Keratinocyte (primary cell): ENCODE results near the gene HSPA4L. TPM values are rescaled to one million over a fixed set of nuclear protein-coding genes. Genes with fewer than 3 reads are reported as not detected.

ENCODE experiments used
- DNase-seq: peaks from one replicate; pipeline ENCODE4 v3.0.0-alpha.2; 2011; ENCODE audit warnings: low read depth, missing footprints, low spot score
- FAIRE-seq: peaks from 2 replicates; lab custom pipeline; 2011; peaks lifted over from hg19 to GRCh38; lab: Jason Lieb, UNC
- H2AFZ ChIP-seq: 2 replicates; pipeline ENCODE4 v1.6.0; 2012; ENCODE audit warnings: low read length, control low read depth, inconsistent platforms; ENCODE audit not compliant: control insufficient read depth
- H3K27ac ChIP-seq: 2 replicates; pipeline ENCODE4 v1.5.1; 2011; ENCODE audit warnings: low read length; ENCODE audit not compliant: control insufficient read depth, insufficient read depth
- H3K27me3 ChIP-seq: 3 replicates; pipeline ENCODE4 v1.6.0; 2011; ENCODE audit warnings: low read length; ENCODE audit not compliant: control insufficient read depth, insufficient read depth; ENCODE audit errors: extremely low read depth
- H3K36me3 ChIP-seq, 2 experiments: 2 replicates in 1 of 2; 3 replicates in 1 of 2; pipeline ENCODE4 v1.5.1; 2011; ENCODE audit warnings: low read length in 2 of 2, mild to moderate bottlenecking in 1 of 2; ENCODE audit not compliant: control insufficient read depth in 2 of 2, insufficient read depth in 2 of 2; ENCODE audit errors: extremely low read depth in 1 of 2
- H3K4me1 ChIP-seq: 3 replicates; pipeline ENCODE4 v1.5.1; 2011; ENCODE audit warnings: low read length; ENCODE audit not compliant: control insufficient read depth, insufficient read depth; ENCODE audit errors: extremely low read depth
- H3K4me2 ChIP-seq: 3 replicates; pipeline ENCODE4 v1.6.0; 2011; ENCODE audit warnings: low read depth, low read length; ENCODE audit not compliant: control insufficient read depth, insufficient read depth; ENCODE audit errors: extremely low read depth
- H3K4me3 ChIP-seq, 3 experiments: fragments of 200-600 bp in 1 of 3; sonication (generic) in 1 of 3; 2 replicates in 2 of 3; 3 replicates in 1 of 3; pipeline ENCODE4 v1.5.1; 2011 to 2016; ENCODE audit warnings: low read length in 3 of 3, mild to moderate bottlenecking in 3 of 3, control low read depth in 2 of 3, inconsistent platforms in 1 of 3, low read depth in 1 of 3, mixed read lengths in 1 of 3, mixed run types in 1 of 3, moderate library complexity in 1 of 3; ENCODE audit not compliant: control insufficient read depth in 2 of 3, insufficient read depth in 2 of 3; ENCODE audit errors: extremely low read depth in 1 of 3
- H3K79me2 ChIP-seq: 2 replicates; pipeline ENCODE4 v1.6.0; 2012; ENCODE audit warnings: low read length; ENCODE audit not compliant: control insufficient read depth, insufficient read depth
- H3K9ac ChIP-seq: 3 replicates; pipeline ENCODE4 v1.6.0; 2011; ENCODE audit warnings: low read length; ENCODE audit not compliant: control insufficient read depth, insufficient read depth; ENCODE audit errors: extremely low read depth
- H3K9me1 ChIP-seq: 3 replicates; pipeline ENCODE4 v1.6.0; 2011; ENCODE audit warnings: low read length; ENCODE audit not compliant: control insufficient read depth, insufficient read depth; ENCODE audit errors: extremely low read depth
- H3K9me3 ChIP-seq: 2 replicates; pipeline ENCODE4 v1.5.1; 2012; ENCODE audit warnings: low read depth, low read length; ENCODE audit not compliant: control insufficient read depth
- H4K20me1 ChIP-seq: 3 replicates; pipeline ENCODE4 v1.6.0; 2011; ENCODE audit warnings: low read length; ENCODE audit not compliant: control insufficient read depth, insufficient read depth; ENCODE audit errors: extremely low read depth
- EZH2 ChIP-seq: IDR thresholded peaks from one replicate; pipeline ENCODE4 v1.6.1; 2012; ENCODE audit warnings: inconsistent platforms, mild to moderate bottlenecking, low read length, moderate library complexity
- dilution Hi-C: fragments of 300-500 bp; cut with MboI; formaldehyde crosslinking; loops from one replicate; pipeline ENCODE4 v1.7.0; 2020; ENCODE audit warnings: low sequenced_read_pairs; ENCODE audit not compliant: extremely low pct_ligation_motif_present
- polyA plus RNA-seq, 5 experiments: library from polyadenylated mRNA; depleted of rRNA in 3 of 5; stranded (reverse) in 3 of 5; stranded (forward) in 1 of 5; unstranded in 1 of 5; fragments of >200 nt; gene quantifications; 1 replicate in 1 of 5; 2 replicates in 3 of 5; 3 replicates in 1 of 5; pipeline versions ENCODE4 v1.2.1 to v1.2.3, GENCODE V29; 2011 to 2012; ENCODE audit warnings: missing spikeins in 2 of 5, low read depth in 1 of 5, low replicate concordance in 1 of 5
- TF ChIP-seq, protein P1 (sequence below), 3 experiments: IDR thresholded peaks in 1 of 3; conservative IDR thresholded peaks in 1 of 3; optimal IDR thresholded peaks in 1 of 3; 2 replicates in 2 of 3; 3 replicates in 1 of 3; pipeline versions ENCODE3 to v1.5.1; 2011; ENCODE audit warnings: low read length in 3 of 3, mild to moderate bottlenecking in 3 of 3, moderate library complexity in 2 of 3, control low read depth in 1 of 3, inconsistent platforms in 1 of 3; ENCODE audit not compliant: insufficient read depth in 2 of 3; ENCODE audit errors: extremely low read depth in 1 of 3

The HSPA4L gene
- polyA plus RNA-seq, 1 donor (not counting 4 experiments of a cell fraction or from before 2014, with no cell fraction given), result 25.4 TPM

DNA sequence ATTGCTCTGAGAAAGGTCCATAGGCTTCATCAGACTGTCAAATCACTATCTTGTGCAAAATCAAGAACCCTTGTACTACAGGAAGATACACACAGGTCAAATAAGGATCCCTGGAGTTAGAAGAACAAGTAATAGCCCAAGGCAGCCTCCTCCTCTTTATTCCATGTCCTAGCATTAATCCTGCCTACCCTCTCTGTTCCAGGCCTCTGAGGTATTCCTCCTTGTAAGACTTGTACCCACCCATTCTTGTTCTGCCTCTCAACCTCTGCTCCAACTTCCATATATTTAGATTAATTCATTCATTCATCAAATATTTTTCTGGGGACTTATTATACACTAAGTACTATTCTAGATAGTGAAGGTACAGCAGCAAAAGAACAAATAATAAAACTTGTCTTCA lies 88.2 kb downstream of the HSPA4L start:
- H3K79me2 ChIP-seq, result peaks cover 2% of the 10 kb centered on the region
- no peaks in the 10 kb centered on the region for H3K27me3 ChIP-seq
- DNase-seq (no peak), FAIRE-seq (no peak)
- H3K4me2 ChIP-seq, result peak overlapping the region; percentile 15
- no peaks in the 10 kb centered on the region for H4K20me1 ChIP-seq
- H3K4me1 ChIP-seq, result peaks cover 12% of the 10 kb centered on the region
- no peak overlapping the region for H2AFZ ChIP-seq
- H3K9me1 ChIP-seq, result peaks cover 2% of the 10 kb centered on the region
- dilution Hi-C loops, result no loop called here
- H3K27ac ChIP-seq, result no peak overlapping the region
- H3K9me3 ChIP-seq, result no peaks in the 10 kb centered on the region
- no peak for TF ChIP-seq EZH2
- TF ChIP-seq, protein P1, sequence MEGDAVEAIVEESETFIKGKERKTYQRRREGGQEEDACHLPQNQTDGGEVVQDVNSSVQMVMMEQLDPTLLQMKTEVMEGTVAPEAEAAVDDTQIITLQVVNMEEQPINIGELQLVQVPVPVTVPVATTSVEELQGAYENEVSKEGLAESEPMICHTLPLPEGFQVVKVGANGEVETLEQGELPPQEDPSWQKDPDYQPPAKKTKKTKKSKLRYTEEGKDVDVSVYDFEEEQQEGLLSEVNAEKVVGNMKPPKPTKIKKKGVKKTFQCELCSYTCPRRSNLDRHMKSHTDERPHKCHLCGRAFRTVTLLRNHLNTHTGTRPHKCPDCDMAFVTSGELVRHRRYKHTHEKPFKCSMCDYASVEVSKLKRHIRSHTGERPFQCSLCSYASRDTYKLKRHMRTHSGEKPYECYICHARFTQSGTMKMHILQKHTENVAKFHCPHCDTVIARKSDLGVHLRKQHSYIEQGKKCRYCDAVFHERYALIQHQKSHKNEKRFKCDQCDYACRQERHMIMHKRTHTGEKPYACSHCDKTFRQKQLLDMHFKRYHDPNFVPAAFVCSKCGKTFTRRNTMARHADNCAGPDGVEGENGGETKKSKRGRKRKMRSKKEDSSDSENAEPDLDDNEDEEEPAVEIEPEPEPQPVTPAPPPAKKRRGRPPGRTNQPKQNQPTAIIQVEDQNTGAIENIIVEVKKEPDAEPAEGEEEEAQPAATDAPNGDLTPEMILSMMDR (optimal IDR thresholded peaks at IDR 0.05 in 1 of 3, IDR thresholded peaks at IDR 0.05 in 1 of 3, conservative IDR thresholded peaks at IDR 0.05 in 1 of 3; ENCODE audit: extremely low read depth in 1 of 3, insufficient read depth in 2 of 3, low read length in 3 of 3), result no peak
- H3K4me3 ChIP-seq, result no peak overlapping the region
- H3K9ac ChIP-seq, result no peak overlapping the region
- H3K36me3 ChIP-seq, result no peaks in the 10 kb centered on the region

DNA sequence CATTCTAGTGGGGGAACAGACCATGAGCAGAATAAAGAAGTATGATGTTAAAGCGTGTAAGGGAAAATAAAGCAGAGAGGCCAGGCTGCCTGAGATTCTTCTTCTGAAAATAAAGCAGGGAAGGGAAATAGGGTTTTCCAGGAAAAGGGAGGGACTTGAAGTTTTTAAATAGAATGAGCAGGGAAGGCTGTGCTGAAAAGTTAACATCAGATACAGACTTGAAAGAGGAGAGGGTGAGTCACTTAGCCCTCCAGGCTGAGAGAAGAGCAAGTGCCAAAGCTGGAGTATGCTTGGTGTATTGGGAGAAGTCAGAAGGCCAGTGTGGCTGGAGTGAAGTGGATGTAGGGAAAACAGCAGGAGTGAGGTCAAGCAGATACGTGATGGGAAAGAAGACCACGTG lies 88.6 kb downstream of the HSPA4L start:
- H3K4me1 ChIP-seq, result peaks cover 12% of the 10 kb centered on the region
- no peak for TF ChIP-seq EZH2
- TF ChIP-seq, protein P1 (optimal IDR thresholded peaks at IDR 0.05 in 1 of 3, IDR thresholded peaks at IDR 0.05 in 1 of 3, conservative IDR thresholded peaks at IDR 0.05 in 1 of 3; ENCODE audit: extremely low read depth in 1 of 3, insufficient read depth in 2 of 3, low read length in 3 of 3), result no peak
- H3K9me1 ChIP-seq, result peaks cover 2% of the 10 kb centered on the region
- FAIRE-seq (peak; percentile 95), DNase-seq (peak; percentile 40)
- peak overlapping the region; percentile 15 for H3K4me2 ChIP-seq
- dilution Hi-C loops, result no loop called here
- peaks cover 2% of the 10 kb centered on the region for H3K79me2 ChIP-seq
- no peaks in the 10 kb centered on the region for H4K20me1 ChIP-seq
- no peak overlapping the region for H3K9ac ChIP-seq
- H3K27me3 ChIP-seq, result no peaks in the 10 kb centered on the region
- peak overlapping the region; percentile 44 for H2AFZ ChIP-seq
- no peak overlapping the region for H3K27ac ChIP-seq
- H3K4me3 ChIP-seq, result no peak overlapping the region
- H3K9me3 ChIP-seq, result no peaks in the 10 kb centered on the region
- no peaks in the 10 kb centered on the region for H3K36me3 ChIP-seq
